ENCODE data around the gene KNCN.
A peak's percentile ranks its signal among the peaks of the same experiment; 100 is the strongest.

The KNCN gene

GRCh38 chr1:46522184-46522968, 29.1 kb downstream of the KNCN start:
- no peak for DNase-seq

- no peak for DNase-seq
Measured at GRCh38 chr1:46521414-46521813, 30.0 kb downstream of the KNCN start.

DNA sequence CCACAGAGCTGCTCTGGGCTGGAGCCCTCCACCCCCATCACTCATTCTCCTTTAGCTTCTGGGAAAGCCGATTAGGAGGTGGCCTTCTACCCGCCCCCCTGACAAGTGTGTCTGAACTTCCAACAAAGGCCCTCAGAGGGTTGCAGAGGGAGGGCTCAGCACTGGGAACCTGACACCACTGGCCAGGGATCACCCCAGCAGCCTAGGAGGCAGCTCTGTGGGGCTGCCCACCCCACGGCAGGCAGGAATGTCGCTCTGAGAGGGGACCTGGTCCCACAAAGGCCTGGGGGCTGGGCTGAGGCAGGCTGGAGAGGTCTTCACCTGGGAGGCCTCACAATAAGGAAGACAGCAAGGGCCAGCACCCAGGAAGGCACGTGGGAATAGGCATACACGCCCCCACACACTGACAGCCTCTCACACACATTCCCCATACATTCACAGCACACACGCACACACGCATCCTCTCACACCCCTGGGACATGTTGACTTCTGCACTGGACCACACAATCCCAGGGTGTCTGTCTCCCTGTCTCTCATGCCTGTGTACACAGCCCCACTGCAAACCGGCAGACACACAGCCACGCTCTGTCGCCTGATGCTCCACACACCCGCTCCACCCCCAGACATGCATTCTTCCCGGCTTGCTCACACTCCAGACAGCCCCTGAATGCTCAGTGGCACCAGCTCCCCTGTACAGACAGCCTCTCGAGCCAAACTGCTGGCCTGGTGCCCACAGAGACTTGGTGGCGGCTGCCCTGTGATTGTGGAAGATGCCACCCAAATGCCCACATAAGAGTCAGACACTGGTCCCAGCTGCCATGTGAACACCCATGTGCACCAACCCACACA, 31.2 kb downstream of the KNCN start:
- DNase-seq: no peak

DNA sequence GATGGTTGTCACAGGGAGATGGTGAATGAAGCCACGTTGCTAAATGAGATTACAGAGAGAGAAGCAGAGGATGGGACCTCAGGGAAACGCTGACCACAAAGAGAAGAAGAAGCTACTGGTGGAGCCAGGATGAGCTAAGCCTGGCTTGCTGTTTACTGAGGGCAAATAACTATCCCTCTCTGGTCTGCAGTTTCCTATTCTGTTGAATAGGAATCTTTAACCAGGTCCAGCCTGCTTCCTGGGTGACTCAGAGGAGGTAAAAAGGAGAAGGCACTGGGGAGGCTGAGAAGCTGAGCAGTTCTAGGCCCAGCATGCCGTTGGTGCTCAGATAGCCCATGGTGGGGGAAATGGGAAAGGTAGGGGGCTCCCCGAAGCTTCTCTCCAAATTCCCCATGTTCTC, 32.2 kb downstream of the KNCN start:
- no peak for DNase-seq

DNA sequence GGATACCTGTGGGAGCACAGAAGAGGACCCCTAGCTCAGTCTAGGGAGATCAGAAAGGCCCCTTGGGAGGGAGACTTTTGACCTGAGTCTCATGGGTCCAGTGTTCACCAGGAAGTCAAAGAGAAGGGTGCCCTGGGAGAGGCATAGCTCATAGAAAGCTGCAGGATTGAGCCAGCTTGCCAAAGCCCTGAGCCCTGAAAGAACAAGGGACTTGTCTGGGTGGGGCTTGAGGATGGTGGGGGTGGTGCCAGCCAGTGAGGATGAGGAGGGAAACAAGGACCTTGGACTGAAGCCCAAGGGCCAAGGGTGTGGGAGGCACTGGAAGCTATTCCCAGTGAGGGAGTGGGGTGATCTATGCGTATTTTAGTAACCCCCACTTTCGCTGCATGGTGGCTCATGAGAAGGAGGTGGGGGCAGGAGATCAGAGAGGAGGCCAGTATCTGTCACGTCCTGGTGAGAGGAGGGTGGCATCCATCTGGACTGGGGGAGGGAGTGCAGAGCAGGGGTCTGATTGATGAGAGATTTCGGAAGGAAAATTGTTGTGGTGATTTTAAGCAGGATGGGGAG, 33.4 kb downstream of the KNCN start:
- DNase-seq: no peak

DNA sequence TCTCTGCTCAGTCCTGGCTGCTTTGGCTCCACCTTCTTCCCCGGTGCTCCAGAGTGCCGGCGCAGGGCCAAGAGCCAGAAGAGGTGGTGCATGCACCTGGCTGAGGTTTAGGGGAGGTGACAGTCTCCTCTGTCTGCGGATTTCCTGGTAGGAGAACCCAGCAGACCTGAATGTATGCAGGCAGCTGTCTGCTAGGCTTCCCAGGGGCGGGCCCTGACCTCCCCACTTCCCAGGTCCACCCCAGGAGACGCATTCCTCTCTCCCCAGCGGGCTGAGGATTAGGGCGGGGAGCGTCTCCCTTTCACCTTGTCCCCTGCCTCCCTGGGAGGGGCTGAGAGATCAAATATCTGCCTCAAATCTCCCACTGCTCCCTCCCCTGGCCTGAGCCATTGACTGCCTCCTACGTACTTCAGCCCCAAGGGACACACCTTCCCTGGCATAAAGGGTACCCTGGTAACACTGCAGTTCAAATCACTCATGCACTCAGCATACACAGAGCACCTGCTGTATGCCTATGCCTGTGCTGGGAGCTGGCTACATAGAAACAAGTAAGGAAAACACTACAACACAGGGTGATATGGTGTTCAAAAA, 34.3 kb downstream of the KNCN start:
- DNase-seq: peak; percentile 93

DNA sequence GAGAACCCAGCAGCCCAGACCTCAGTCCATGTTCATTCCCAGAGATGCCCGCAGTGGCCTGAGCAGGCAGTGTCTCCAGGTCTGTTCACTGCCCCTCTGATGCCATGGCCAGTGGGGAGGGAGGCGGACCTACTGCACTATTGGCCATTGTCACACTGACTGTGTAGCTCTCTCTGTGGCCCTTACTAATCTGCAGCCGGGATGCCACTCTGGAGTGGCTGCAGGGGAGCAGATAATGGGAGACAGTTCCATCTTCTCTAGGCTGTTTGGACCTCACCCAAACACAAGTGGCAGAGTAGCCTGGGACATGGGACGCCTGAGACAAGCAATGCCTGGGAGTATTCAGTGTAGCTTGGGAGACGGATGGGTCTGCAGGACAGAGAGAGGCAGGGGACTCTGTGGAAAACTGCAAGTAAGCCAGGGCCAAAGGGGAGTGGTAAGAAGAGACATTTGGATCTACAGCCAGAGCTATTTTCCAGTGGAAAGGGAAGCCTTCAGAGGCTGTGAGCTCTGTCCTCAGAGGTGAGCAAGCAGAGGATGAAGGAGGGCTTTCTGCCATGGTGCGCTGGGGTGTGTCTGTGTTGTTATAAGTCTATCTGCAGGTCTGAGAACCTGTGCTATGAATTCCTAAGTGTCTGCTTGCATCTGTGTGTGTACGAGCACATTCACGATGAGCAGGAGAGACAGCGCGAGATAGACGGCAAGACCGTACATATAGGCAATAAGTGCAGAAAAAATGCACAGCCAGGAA, 35.1 kb downstream of the KNCN start:
- DNase-seq: no peak

DNA sequence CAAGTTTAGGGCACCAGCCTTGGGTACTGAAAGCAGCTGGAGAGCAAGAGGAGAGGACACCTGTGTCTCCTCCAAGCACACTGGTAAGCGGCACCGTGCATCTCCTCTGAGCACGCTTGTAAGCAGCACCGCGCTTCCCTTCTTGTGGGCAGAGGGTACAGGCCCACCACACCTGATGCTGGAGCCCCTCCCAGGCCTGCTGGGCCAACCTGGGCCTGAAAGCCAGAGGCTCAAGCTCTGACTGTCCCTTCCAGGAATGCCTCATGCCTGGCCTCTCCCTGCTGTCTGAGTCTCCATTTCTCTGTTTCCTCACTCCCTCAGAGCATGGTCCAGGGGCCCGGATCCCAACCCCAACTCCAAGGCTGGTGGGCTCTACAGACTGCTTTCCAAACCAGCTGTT, 35.9 kb downstream of the KNCN start:
- no peak for DNase-seq

DNA sequence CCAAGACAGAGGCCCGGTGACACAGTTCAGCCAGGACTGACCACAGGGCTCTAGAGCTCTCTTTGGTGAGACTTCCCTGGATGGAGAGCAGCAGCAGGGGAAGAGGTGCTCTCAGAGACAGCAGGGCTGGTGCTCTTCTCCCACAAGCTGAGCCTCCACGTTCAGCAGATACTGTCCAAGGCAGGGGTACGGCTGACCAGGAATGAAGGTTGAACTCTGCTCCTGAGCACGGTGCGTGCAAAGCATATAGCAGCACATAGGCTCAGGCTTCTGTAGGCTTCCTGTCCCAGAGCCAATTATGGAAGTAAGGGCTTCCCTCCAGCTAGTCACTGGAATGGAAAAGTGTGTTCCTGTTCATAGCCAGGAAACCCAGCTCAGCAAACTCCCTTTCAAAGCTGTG, 37.9 kb downstream of the KNCN start:
- no peak for DNase-seq

GRCh38 chr1:46512792-46513190, 38.7 kb downstream of the KNCN start:
- DNase-seq: no peak

- DNase-seq: no peak
Measured at GRCh38 chr1:46512135-46512791, 39.2 kb downstream of the KNCN start.

GRCh38 chr1:46510998-46511365, 40.5 kb downstream of the KNCN start:
- DNase-seq: no peak

DNA sequence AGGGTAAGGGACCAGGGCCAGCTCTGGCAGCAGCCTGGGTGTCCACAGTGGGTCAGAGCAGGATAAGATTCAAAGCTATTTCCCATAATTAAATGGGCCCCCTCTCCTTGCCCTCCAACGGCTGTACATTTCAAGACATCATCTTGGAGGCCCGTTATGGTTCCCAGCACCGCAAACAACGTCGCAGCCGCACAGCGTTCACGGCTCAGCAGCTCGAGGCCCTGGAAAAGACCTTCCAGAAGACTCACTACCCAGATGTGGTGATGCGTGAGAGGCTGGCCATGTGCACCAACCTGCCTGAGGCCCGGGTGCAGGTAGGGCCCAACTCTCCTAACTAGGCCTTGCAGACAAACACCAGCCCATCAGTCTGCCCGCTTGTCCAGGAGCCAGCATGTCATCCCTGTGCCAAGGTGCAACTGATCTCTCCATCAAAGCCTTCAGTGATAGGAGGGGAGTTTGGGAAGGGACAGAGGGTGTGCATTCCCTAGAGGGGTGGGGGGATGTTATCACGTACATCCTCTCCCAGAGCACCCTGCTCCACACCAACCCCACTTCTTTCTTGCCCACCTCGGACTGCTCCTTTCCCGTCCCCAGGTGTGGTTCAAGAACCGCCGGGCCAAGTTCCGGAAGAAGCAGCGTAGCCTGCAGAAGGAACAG, 41.0 kb downstream of the KNCN start:
- DNase-seq: no peak

DNA sequence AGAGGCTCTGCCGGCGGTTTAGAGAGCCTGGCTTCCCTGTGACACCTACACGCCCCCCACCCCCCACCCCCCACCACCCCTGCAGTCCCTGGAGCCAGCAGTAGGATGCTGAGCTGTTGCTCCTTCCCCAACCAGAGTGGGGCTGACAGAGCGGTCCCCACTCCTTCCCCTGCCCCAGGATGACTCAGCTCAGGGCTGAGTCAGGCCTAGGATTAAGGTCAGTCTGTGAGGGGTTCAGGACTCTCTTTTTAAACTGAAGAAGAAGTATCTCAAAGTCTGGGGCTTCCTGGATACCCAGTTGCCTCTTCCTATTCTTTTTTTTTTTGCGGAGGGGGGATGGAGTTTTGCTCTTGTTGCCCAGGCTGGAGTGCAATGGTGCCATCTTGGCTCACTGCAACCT, 42.7 kb downstream of the KNCN start:
- no peak for DNase-seq

DNA sequence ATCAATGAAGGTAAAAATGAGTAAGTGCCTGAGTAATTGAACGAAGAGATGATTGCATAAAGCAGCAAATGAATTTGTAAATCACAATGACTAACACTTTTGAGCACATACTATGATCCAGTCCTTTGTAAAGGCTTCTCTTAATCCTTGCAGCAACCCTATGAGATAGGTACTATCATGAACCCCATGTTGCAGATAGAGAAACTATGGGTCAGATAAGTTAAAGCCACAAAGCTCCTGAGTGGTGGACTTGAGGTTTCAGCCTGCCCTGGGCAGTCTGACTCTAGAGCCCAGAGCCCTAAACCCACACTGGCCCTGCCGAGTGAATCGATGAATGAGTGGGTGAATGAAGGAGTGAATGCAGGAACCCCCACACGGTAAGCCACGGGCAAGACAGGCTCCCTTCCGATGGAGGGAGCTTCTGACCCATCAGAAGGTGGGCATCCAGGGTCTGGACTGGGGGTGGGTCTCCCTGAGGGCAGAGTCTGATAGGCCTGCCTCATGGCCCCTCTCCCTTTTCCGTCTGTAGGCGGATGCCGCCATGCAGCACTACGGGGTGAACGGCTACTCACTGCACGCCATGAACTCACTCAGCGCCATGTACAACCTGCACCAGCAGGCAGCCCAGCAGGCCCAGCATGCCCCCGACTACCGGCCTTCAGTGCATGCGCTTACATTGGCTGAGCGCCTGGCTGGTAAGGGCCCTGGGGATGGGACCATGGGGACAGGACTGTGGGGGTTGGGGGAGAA, 44.8 kb downstream of the KNCN start:
- no peak for DNase-seq

GRCh38 chr1:46503421-46503820, 48.0 kb downstream of the KNCN start:
- DNase-seq: no peak

GRCh38 chr1:46501528-46501927, 49.9 kb downstream of the KNCN start:
- no peak for DNase-seq

- no peak for DNase-seq
Measured at GRCh38 chr1:46497665-46498064, 53.8 kb downstream of the KNCN start.

GRCh38 chr1:46497020-46497419, 54.4 kb downstream of the KNCN start:
- no peak for DNase-seq

DNA sequence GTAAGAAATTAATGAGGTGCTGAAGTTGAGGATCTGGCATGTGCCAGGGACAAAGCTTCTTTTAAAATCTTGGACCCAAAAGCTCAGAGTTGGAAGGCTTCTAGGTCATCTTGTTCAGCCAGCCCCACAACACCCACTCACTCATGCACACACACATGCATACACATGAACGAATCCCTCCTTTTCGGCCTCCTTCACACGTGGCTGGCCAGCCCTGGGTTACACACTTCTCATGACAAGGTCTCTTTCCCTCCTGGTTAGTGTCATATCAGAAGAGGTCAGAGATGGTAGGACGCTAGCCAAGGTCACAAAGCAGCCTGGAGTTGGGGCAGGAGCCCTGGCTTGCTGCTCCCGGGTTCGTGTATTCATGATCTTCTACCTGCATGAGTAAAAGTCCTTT, 54.9 kb downstream of the KNCN start:
- no peak for DNase-seq

- DNase-seq: no peak
Measured at GRCh38 chr1:46495778-46496177, 55.7 kb downstream of the KNCN start.

Data from NCI-H345 (cell line).